ENCODE results near the gene CNOT3.

DNA sequence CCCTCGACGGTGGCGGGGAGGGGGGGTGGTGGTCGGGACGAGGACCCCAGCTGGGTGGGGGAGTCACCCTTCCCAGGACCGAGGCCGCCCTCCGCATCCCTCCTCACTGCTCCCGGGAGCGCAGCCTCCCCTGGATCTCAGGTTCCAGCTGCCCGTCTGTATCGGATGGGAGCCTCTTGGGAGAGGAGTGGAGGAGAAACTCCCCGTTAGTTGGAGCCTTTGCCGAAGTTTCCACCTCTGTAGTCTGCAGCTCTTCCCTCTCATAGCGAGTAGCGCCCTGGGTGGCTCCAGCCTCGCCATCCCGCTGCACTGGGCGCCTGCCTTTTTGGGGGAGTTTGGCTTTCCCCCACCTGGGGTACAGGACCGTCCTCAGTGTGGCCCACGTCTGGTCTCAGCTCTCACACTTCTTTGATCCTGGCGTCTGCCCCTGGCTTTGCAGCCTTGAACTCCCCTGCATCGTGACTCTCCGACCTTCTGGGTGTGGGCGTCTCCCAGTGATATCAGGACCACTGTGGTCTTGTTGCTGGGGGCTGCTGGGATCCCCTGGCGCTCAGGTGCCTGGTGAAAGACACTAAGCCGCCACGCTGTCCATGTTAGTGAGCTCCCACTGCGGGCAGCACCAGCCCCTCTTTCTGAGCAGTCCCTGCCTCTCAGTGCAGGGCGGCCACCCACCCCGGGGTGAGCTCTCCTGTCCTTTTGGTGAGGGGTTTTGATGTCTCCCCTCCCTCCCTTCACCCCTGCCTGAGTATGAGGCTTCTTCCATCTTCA lies 1.1 kb downstream of the CNOT3 start:
- TF ChIP-seq YY1 (IDR thresholded peaks at IDR 0.05; ENCODE audit: insufficient read depth, insufficient read length) = no peak
- TF ChIP-seq ZNF274 (IDR thresholded peaks at IDR 0.05; ENCODE audit: low read depth, low read length) = no peak

Data from NT2/D1 (cell line).